Glutamatergic neuron (in vitro differentiated cells): ENCODE results near the gene KBTBD7. TPM values are rescaled to one million over a fixed set of nuclear protein-coding genes. Genes with fewer than 3 reads are reported as not detected.

ENCODE experiments used
- DNase-seq: peaks from one replicate; pipeline ENCODE4 v3.0.0; 2022
- H3K27ac Mint-ChIP-seq: one replicate; pipeline ENCODE4 v1.8.0; 2020; ENCODE audit warnings: mild to moderate bottlenecking, mixed read lengths, inconsistent platforms; ENCODE audit not compliant: unreplicated experiment
- H3K27me3 Mint-ChIP-seq: one replicate; pipeline ENCODE4 v1.8.0; 2020; ENCODE audit warnings: mild to moderate bottlenecking, moderate library complexity, mixed read lengths, inconsistent platforms; ENCODE audit not compliant: unreplicated experiment
- H3K36me3 Mint-ChIP-seq: one replicate; pipeline ENCODE4 v1.8.0; 2020; ENCODE audit warnings: mild to moderate bottlenecking, mixed read lengths, inconsistent platforms; ENCODE audit not compliant: unreplicated experiment
- H3K4me1 Mint-ChIP-seq: one replicate; pipeline ENCODE4 v1.8.0; 2020; ENCODE audit warnings: mild to moderate bottlenecking, low read depth, mixed read lengths, inconsistent platforms; ENCODE audit not compliant: unreplicated experiment
- H3K4me3 Mint-ChIP-seq: one replicate; pipeline ENCODE4 v1.8.0; 2020; ENCODE audit warnings: mild to moderate bottlenecking, mixed read lengths, inconsistent platforms; ENCODE audit not compliant: unreplicated experiment
- H3K9me3 Mint-ChIP-seq: one replicate; pipeline ENCODE4 v1.8.0; 2020; ENCODE audit warnings: mild to moderate bottlenecking, moderate library complexity, mixed read lengths, inconsistent platforms; ENCODE audit not compliant: unreplicated experiment
- long read RNA-seq: library from polyadenylated mRNA; unstranded; transcript quantifications from one replicate; pipeline ENCODE4 v2.0.0, GENCODE V29; 2020; ENCODE audit not compliant: unreplicated experiment
- total RNA-seq: library from RNA; stranded (reverse); fragmentation: NEBNext Ultra II Directional; extraction: Animal tissue kit (Norgen Biotek cat#: 25700); gene quantifications from one replicate; pipeline ENCODE4 v1.2.1, GENCODE V29; 2021; ENCODE audit not compliant: unreplicated experiment
- TF ChIP-seq, protein P1 (sequence below): fragments of 200-600 bp; sonication (generic); IDR thresholded peaks from one replicate; pipeline ENCODE4 v1.5.0; 2021; ENCODE audit not compliant: partially characterized antibody, unreplicated experiment

KBTBD7 gene, protein sequence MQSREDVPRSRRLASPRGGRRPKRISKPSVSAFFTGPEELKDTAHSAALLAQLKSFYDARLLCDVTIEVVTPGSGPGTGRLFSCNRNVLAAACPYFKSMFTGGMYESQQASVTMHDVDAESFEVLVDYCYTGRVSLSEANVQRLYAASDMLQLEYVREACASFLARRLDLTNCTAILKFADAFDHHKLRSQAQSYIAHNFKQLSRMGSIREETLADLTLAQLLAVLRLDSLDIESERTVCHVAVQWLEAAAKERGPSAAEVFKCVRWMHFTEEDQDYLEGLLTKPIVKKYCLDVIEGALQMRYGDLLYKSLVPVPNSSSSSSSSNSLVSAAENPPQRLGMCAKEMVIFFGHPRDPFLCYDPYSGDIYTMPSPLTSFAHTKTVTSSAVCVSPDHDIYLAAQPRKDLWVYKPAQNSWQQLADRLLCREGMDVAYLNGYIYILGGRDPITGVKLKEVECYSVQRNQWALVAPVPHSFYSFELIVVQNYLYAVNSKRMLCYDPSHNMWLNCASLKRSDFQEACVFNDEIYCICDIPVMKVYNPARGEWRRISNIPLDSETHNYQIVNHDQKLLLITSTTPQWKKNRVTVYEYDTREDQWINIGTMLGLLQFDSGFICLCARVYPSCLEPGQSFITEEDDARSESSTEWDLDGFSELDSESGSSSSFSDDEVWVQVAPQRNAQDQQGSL
- 7.2 TPM for total RNA-seq
- long read RNA-seq, full-length matches to known transcripts: 10 of 10 reads
- long read RNA-seq, partial matches to known transcripts: 0 of 10 reads
- long read RNA-seq, other reads (novel, unspliced or antisense): 0 of 10 reads

DNA sequence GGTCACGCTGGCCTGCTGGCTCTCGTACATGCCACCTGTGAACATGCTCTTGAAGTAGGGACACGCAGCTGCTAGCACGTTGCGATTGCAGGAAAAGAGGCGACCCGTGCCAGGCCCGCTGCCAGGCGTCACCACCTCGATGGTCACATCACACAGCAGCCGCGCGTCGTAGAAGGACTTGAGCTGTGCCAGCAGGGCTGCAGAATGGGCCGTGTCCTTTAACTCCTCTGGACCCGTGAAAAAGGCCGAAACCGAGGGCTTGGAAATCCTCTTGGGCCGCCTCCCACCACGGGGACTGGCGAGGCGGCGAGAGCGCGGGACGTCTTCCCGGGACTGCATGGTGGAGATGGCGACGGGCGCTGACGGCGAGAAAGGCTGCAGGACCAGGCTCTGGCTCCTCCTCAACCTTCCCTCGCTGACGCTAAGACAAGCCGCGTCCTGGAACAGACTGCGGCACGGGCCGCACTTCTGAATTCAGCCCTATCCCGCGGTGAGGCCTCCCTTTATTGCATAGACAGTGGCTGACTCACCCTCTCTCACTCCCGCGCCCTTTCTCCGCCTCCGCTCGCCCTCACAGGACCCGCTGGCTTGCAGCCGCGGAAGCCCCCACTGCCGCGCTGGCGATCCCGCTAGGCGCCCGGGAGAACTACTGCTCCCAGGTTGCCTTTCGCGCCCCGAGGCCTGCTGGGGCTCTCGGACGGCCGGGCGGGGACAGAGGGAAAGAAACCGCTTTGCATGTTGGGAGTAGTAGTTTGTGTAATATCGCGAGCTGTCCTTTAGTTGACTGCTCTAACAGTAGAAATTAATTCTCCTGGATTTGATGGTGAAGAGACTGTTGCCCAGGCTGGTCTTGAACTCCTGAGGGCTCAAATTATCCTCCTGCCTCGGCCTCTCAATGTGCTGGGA, at the start of gene KBTBD7:
Gene KBTBD7 (minus strand): TSS at position 651 of the 906 bp plus-strand sequence. CDS start 312 bp downstream, at position 339.
- H3K4me1 Mint-ChIP-seq: peaks cover 8% of the 10 kb centered on the region
- peak within 1 kb of the TSS; percentile 93 for H3K4me3 Mint-ChIP-seq
- peaks cover 3% of the 10 kb centered on the region for H3K9me3 Mint-ChIP-seq
- peak; percentile 97 for DNase-seq
- H3K36me3 Mint-ChIP-seq: no peaks in the 10 kb centered on the region
- TF ChIP-seq, protein P1, sequence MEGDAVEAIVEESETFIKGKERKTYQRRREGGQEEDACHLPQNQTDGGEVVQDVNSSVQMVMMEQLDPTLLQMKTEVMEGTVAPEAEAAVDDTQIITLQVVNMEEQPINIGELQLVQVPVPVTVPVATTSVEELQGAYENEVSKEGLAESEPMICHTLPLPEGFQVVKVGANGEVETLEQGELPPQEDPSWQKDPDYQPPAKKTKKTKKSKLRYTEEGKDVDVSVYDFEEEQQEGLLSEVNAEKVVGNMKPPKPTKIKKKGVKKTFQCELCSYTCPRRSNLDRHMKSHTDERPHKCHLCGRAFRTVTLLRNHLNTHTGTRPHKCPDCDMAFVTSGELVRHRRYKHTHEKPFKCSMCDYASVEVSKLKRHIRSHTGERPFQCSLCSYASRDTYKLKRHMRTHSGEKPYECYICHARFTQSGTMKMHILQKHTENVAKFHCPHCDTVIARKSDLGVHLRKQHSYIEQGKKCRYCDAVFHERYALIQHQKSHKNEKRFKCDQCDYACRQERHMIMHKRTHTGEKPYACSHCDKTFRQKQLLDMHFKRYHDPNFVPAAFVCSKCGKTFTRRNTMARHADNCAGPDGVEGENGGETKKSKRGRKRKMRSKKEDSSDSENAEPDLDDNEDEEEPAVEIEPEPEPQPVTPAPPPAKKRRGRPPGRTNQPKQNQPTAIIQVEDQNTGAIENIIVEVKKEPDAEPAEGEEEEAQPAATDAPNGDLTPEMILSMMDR: no peak
- H3K27me3 Mint-ChIP-seq: peaks cover 7% of the 10 kb centered on the region
- H3K27ac Mint-ChIP-seq: peak within 1 kb of the TSS; percentile 95

DNA sequence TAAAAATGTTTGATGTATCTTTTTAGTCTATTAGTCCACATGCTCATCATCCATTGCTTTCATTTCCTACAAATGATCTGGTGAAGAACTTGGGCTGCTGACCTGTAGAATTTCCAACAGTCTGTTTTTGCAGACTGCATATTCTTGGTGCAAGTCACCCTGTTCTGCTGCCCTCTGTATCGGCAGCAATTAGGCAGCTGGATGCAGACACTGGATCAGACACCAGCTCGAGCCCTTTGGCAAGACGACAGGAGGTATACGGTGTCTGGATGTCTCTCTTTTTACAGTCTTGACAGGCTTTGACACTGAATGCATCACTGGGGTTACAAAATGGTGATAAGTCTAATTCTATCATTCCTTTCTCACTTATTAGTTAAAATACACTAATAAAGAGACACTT, 47.3 kb upstream of the KBTBD7 start:
- no peaks in the 10 kb centered on the region for H3K9me3 Mint-ChIP-seq
- no peak overlapping the region for H3K4me3 Mint-ChIP-seq
- DNase-seq: no peak
- no peaks in the 10 kb centered on the region for H3K27me3 Mint-ChIP-seq
- TF ChIP-seq, protein P1: no peak
- H3K36me3 Mint-ChIP-seq: no peaks in the 10 kb centered on the region
- H3K27ac Mint-ChIP-seq: no peak overlapping the region
- H3K4me1 Mint-ChIP-seq: peaks cover 4% of the 10 kb centered on the region

DNA sequence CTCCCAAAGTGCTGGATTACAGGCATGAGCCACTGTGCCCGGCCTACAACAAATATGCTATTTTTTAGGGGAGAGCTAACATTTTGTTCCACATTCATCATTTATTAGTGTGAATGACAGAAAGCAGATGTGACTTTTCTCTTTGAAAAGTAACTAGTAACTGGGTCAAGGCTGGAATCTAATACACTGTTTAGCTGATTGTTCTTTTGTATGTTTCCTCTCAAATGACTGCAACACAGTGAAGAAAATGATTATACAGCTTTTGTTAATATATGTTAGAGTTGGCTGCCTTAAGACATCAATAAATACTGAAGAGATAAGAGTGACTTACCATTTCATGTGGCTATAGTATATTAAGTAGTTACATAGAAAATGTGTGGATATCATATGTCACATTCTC, 42.0 kb upstream of the KBTBD7 start:
- H3K4me3 Mint-ChIP-seq: no peak overlapping the region
- no peaks in the 10 kb centered on the region for H3K9me3 Mint-ChIP-seq
- no peaks in the 10 kb centered on the region for H3K27me3 Mint-ChIP-seq
- no peak overlapping the region for H3K27ac Mint-ChIP-seq
- H3K36me3 Mint-ChIP-seq: no peaks in the 10 kb centered on the region
- TF ChIP-seq, protein P1: no peak
- peaks cover 4% of the 10 kb centered on the region for H3K4me1 Mint-ChIP-seq
- DNase-seq: no peak

DNA sequence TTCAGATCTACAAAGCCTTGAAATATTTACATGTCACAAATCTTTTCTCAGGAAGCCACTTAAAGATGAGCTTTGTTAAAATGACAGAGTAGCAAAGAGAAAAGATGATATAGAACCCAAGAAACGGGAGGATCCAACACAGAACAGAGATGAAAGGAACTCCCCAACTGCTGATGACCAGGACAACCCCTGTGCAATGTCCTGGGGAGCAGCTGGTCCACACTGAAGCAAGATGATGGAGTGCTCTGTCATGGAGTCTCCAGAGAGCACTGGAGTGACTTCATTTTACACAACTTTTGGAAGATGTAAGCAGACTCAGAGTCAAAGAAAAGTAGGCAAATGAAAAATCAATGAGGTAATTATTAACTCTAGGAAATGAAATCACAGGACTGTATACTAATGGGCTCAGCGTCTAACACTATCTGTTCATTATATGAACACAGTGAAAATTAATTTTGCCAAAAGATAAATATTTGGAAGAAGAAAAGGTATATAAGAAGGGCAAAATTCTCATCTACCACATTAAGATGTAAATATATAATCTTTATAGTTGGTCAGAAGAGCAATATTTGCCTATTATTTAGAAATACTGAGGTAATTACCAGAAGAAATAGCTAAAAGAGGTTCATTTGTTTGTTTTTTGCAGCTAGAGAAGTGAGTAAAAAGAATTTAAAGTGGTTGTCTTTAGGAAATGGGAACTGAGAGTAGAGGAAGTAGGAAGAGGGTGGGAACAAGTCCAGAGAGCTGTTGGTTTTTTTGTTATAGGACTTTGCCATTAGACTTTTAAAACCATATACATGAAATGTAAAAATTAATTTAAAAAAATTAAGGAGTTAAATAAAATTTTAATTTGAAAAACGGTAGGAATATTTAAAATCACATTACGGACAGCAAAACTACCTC, 38.5 kb upstream of the KBTBD7 start:
- Mint-ChIP-seq H3K27me3 (no peaks in the 10 kb centered on the region), H3K4me3 (no peak overlapping the region), H3K36me3 (no peaks in the 10 kb centered on the region), H3K9me3 (no peaks in the 10 kb centered on the region), H3K27ac (no peak overlapping the region), H3K4me1 (peaks cover 4% of the 10 kb centered on the region)
- peak; percentile 19 for DNase-seq
- TF ChIP-seq, protein P1: no peak
